NK-92 (cell line): ENCODE data around the gene ARMC7.

Source experiments
- DNase-seq: peaks from one replicate; lab custom pipeline; 2025; ENCODE audit not compliant: unreplicated experiment; lab: John Stamatoyannopoulos, UW

ARMC7 gene

DNA sequence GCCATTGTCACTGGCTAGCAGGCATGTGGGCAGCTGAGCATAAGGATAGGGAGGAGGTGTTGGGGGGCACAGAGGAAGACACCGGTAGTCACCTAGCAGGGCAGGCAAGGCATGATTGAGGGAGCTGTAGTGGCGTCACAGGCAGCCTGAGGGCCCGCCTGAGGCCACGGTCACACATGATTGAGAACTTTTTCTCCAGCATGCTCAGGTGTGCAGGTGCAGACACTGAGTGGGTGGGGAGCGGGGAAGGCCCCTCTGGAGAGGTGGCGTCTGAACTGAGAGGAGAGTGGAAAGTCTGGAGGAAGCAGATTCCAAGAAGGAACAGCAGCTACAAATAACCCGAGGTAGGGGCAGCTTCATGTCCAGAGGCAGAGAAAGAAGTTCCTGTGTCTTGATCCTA is 10.9 kb upstream of the ARMC7 start:
- DNase-seq = no peak

DNA sequence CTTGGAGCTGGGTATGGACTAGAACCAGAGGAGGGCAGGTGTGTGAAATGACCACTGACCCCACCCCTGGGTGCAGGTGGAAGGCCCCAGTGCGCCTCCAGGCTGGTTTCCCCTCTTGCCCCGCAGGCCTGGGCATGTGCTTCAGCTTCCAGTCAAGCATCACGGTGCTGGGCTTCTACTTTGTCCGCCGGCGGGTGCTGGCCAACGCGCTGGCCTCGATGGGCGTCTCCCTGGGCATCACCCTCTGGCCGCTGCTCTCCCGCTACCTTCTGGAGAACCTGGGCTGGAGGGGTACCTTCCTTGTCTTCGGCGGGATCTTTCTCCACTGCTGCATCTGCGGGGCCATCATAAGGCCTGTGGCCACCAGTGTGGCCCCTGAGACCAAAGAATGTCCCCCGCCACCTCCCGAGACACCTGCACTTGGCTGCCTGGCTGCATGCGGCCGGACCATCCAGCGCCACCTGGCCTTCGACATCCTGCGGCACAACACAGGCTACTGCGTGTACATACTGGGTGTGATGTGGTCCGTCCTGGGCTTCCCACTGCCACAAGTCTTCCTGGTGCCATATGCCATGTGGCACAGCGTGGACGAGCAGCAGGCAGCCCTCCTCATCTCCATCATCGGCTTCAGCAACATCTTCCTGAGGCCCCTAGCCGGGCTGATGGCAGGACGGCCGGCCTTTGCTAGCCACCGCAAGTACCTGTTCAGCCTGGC is 9.7 kb upstream of the ARMC7 start:
- no peak for DNase-seq

- DNase-seq = no peak
Observed at GRCh38 chr17:75102385-75102821, 7.4 kb upstream of the ARMC7 start.

- no peak for DNase-seq
Observed at GRCh38 chr17:75103601-75104554, 5.9 kb upstream of the ARMC7 start.

DNA sequence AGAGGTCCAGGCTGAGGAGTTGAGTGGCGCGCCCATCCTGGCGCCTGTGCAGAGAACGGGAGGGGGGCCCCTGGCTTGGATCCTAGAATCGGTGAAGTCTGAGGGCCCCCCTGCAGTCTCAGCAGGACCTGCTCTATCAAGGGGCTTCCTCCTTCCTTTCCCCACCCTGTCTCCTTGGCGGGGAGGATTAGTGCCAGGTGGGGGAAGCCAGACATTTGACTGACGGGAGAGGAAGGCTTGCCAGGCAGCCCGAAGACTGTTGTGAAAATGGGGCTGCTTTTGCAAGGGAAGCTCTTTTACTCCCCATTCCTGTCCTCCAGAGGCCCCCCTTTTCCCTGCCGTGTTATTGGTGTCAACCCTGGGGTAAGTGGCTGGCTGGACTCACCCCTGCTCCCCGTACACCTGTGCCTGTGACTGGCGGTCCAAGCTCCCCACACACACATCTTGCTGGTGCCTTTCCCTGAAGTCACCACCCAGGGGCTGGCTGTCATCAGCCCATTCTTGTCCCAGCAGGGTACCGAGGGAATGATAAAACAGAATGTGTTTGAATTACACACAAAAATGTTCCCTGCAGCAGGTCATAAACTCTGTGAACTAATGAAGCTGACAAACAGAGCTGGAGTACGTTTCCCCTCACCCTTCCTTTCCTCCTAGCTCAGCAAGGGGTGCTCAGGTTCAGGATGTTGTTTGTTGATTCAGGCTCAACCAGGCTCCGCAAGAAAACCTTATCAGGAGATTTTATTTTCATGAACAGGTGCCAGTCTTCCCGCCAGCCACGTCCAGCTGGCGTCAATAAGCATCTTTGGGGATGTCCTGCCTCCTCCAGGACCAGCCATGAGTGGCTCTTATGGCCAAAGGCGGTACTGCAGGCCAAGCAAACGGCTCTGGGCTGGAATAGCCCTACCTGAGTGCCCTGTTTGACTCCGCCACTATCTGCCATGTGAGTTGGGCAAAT is 4.4 kb upstream of the ARMC7 start:
- DNase-seq = no peak

DNA sequence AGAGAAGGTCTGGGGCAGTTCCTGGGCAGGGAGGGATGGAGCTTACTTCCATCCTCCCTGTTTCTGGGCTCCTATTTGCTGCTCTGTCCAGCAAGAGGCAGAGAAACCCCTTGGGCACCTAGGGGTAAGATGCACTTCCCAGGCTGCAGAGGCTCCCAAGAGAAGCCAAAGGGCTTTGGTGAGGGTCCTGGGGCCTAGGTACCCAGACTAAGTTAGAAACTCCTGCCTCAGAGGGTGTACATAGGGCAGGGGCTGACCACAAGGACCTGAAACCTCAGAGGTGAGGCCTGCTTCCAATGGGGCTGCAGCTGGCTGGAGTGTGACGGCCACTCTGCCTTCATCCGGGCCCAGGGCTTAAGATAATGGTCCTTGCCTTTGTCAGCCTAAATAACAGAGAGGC is 1.6 kb upstream of the ARMC7 start:
- no peak for DNase-seq

GRCh38 chr17:75109046-75109406 is 743 bp upstream of the ARMC7 start:
- DNase-seq = no peak

- no peak for DNase-seq
Observed at GRCh38 chr17:75110234-75110937, 617 bp downstream of the ARMC7 start.

DNA sequence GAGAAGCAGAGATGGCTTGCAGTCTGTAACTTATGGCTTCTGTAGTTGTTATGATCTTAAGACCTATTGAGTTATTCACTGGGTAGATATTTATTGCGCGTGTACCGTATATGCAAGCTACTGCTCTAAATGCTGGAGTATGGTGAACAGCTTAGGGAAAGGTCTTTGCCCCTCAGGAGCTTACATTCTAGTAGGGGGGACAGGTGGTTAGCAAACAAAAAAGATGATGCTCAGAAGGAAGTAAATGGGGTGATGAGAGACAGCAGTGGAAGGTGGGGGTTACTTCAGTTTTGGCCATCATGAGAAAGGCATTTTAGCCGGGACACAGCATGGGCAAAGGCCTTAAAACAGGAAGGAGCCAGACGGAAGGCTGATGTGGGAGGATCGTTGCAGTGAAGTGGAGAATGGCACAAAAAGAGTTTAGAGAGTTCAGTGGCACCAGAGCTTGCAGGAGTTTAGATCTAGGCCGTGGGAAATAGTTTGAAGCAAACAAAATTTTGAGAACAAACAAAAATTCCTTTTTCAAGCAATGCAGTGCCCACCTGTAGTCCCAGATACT is 2.1 kb downstream of the ARMC7 start:
- DNase-seq = no peak

GRCh38 chr17:75113798-75114551 is 4.2 kb downstream of the ARMC7 start:
- peak; percentile 47 for DNase-seq

DNA sequence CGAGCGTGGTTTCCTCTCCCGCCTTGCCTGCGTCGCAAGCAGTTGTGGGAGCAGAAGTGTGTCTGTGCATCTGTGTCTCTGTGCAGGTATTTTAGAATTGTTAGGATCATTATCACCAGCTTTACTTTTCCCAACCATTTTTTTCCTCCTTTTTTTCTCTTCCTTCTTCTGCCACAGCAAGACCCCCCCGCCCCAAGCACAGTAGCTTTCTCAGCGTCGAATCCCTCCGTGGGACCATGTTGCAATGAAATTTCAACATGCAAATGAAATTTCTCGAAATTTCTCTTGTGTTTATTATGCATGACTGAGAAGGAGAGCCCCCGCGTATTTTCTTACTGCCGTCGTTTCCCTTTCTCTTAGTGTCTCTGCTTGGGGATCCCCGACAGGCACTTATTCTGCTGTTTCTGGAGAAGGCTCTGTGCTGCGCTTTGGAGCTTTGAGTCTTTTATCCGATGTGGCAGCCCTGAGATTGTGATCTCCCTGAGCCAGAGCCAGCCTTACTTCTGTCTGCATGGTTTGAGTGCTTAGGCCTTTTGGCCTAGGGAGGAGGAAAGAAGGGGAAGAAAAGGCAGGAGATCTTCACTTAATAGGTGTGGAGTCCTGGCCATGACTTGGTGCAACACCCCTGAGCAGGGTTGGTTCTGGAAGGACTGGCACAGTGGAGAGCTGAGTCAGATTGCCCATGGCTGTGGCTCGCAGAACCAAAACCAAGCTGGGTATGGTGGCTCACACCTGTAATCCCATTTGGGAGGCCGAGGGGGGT is 5.0 kb downstream of the ARMC7 start:
- no peak for DNase-seq

DNA sequence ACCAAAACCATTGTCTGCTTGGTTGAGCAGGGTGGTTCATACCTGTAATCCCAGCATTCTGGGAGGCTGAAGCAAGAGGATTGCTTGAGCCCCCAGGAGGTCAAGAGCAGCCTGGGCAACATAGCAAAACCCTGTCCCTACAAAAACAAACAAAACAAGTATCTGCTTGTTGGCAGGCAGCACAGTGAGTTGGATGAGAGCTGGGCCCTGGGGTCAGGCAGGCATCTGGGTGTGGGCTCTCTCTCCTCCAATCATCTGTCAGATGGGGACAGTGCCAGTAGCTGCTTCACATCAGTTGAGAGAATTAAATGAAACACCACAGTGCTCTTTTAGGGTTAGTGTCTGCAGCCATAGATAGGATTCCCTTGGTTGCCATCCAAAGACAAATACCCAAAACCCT is 5.8 kb downstream of the ARMC7 start:
- no peak for DNase-seq

DNA sequence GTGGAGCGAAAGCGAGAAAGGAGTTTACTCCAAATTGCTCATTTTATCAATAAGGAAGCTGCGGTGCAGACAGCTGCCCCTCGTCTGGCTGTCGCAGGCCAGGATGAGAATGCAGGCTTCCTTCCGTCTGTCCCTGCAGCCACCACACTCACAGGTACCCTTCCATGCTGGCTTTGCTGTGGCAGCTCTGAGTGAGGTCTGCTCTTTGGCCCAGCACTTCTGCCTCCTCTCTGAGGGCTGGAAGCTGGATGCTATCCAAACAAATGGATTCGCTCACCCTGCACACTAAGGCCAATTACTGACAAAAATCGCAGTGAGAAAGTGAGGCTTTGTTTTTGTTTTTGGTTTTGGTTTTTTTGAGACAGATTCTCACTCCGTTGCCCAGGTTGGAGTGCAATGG is 7.0 kb downstream of the ARMC7 start:
- DNase-seq = no peak

DNA sequence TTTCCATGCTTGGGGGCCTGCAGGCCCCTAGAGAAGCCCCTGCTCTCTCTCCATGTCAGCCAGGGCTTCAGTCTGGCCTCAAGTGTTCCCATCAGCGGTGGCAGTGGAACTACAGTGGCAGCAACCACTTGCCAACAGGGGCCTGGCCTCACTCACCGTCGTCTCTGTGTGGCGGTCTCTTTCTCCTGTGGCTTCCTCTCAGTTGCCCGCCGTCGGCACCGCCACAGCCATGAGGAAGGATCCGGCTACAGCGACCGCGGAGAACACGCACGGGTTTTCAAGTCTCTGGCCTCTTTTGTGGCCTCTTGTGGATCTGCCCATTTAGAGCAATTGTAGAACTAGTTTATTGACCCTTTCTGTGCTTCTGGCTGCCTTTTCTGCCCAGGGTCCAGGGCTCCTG is 8.5 kb downstream of the ARMC7 start:
- no peak for DNase-seq

- DNase-seq = no peak
Observed at GRCh38 chr17:75124041-75124818, 14.5 kb downstream of the ARMC7 start.

- DNase-seq = no peak
Observed at GRCh38 chr17:75124819-75125162, 15.0 kb downstream of the ARMC7 start.

GRCh38 chr17:75125984-75126383 is 16.2 kb downstream of the ARMC7 start:
- DNase-seq = no peak

DNA sequence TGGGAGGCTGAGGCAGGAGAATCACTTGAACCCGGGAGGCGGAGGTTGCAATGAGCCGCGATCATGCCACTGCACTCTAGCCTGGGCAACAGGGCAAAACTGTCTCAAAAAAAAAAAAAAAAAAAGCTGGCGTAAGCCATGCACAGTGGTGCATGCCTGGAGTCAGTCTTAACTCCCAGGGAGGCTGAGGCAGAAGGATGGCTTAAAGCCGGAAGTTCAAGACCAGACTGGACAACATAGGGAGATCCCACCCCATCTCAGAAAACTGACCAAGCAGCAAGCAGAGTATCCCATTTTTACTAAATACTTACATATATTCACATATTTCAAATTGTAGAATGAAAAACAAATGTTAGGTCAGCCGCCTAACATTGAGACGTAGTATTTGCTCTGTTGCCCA is 17.2 kb downstream of the ARMC7 start:
- DNase-seq = no peak
